Activated naive CD4-positive, alpha-beta T cell treated with Interleukin-2 at 50 U/mL for 16 hours (primary cell): ENCODE results near the gene MT1M.
"Not testable (repeated sequence)": the region's sequence is repeated elsewhere in the genome, so short reads cannot be mapped to it uniquely, and the experiment has no call there.

Experiments used
- DNase-seq: peaks from one replicate; pipeline ENCODE4 v3.0.0-alpha.2; 2020

Gene MT1M

GRCh38 chr16:56657555-56658326 lies 25.3 kb downstream of the MT1M start, which contains the start of gene MT1F:
TSS of gene MT1F (plus strand) at chr16:56657959. CDS start at chr16:56658059, 100 bp downstream.
- DNase-seq, result peak; percentile 67

- no peak for DNase-seq
These were observed 25.9 kb downstream of the MT1M start for GRCh38 chr16:56658327-56658875.

GRCh38 chr16:56662357-56663354 lies 30.2 kb downstream of the MT1M start:
- peak; percentile 40 for DNase-seq

- DNase-seq, result no peak
These were observed 32.0 kb downstream of the MT1M start for GRCh38 chr16:56664506-56664905.

- not testable (repeated sequence) for DNase-seq
These were observed 33.1 kb downstream of the MT1M start for GRCh38 chr16:56665286-56666261.

- DNase-seq, result peak; percentile 30
These were observed 35.4 kb downstream of the MT1M start, which contains the start of gene MT1G for GRCh38 chr16:56667581-56668571. TSS of gene MT1G (minus strand) at chr16:56668065. CDS start at chr16:56667993, 72 bp downstream.

- no peak for DNase-seq
These were observed 36.8 kb downstream of the MT1M start, which contains the start of gene MT1H for GRCh38 chr16:56669005-56669839. TSS of gene MT1H (plus strand) at chr16:56669814. CDS start at chr16:56669885, 71 bp downstream.

- no peak for DNase-seq
These were observed 37.6 kb downstream of the MT1M start for GRCh38 chr16:56669840-56670619.

GRCh38 chr16:56670620-56670934 lies 38.1 kb downstream of the MT1M start:
- DNase-seq, result no peak

GRCh38 chr16:56671691-56672090 lies 39.2 kb downstream of the MT1M start:
- not testable (repeated sequence) for DNase-seq

- DNase-seq, result not testable (repeated sequence)
These were observed 39.7 kb downstream of the MT1M start for GRCh38 chr16:56672171-56672570.

GRCh38 chr16:56672761-56673536 lies 40.5 kb downstream of the MT1M start:
- no peak for DNase-seq

- no peak for DNase-seq
These were observed 41.5 kb downstream of the MT1M start for GRCh38 chr16:56673921-56674320.

GRCh38 chr16:56674570-56674969 lies 42.1 kb downstream of the MT1M start:
- not testable (repeated sequence) for DNase-seq

GRCh38 chr16:56675685-56676210 lies 43.3 kb downstream of the MT1M start:
- DNase-seq, result peak; percentile 59

GRCh38 chr16:56677474-56677873 lies 45.0 kb downstream of the MT1M start:
- DNase-seq, result no peak

- no peak for DNase-seq
These were observed 46.7 kb downstream of the MT1M start for GRCh38 chr16:56679078-56679730.
